HG02571 (cell line): ENCODE results near the gene PRR5.
A peak's percentile ranks its signal among the peaks of the same experiment; 100 is the strongest.
"Not testable (repeated sequence)": the region's sequence is repeated elsewhere in the genome, so short reads cannot be mapped to it uniquely, and the experiment has no call there.

Source experiments
- ATAC-seq: cut with Tn5 transposase; IDR thresholded peaks from one replicate; pipeline ENCODE4 v1.9.1; 2021; ENCODE audit warnings: mild to moderate bottlenecking, moderate library complexity; ENCODE audit not compliant: unreplicated experiment

PRR5 gene

GRCh38 chr22:44672632-44673031 is 29.4 kb upstream of the PRR5 start:
- no peak for ATAC-seq

GRCh38 chr22:44673406-44673805 is 28.6 kb upstream of the PRR5 start:
- ATAC-seq = no peak

DNA sequence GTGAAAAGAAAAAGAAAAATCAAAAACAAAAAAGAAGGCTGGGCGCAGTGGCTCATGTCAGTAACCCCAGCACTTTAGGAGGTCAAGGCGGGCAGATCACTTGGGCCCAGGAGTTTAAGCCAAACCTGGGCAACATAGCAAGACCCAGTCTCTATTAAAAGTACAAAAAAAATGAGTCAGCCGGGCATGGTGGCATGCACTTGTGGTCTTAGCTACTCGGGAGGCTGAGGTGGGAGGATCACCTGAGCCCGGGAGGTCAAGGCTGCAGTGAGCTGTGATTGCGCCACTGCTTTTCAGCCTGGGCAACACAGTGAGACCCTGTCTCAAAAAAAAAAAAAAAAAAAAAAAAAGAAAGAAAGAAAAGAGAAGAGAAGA is 26.0 kb upstream of the PRR5 start:
- ATAC-seq = not testable (repeated sequence)

- ATAC-seq = no peak
These were observed 25.3 kb upstream of the PRR5 start for GRCh38 chr22:44676441-44677352.

DNA sequence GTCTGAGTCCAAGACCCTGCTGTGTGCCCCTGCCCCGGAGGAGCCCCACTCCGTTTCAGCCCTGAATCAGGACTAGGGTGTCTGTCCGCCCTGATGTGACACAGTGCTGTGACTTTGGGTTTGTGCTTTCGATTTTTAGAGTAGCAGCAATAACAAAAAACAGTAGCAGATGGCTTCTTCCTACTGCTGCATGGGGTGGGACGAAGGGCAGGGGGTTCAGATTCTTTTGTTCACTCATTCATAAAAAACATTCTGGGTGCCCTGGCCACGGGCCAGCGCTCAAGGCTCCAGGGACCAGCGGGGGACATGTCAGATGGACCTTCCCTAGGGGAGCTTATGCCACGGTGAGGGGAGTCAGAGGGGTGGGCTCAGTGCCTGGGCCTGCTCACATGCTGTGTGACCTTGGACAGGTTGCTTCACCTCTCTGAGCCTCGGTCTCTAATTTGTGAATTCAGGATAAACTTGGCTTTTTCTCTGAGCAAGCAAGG is 24.6 kb upstream of the PRR5 start:
- ATAC-seq = no peak

GRCh38 chr22:44677871-44678555 is 24.0 kb upstream of the PRR5 start:
- no peak for ATAC-seq

DNA sequence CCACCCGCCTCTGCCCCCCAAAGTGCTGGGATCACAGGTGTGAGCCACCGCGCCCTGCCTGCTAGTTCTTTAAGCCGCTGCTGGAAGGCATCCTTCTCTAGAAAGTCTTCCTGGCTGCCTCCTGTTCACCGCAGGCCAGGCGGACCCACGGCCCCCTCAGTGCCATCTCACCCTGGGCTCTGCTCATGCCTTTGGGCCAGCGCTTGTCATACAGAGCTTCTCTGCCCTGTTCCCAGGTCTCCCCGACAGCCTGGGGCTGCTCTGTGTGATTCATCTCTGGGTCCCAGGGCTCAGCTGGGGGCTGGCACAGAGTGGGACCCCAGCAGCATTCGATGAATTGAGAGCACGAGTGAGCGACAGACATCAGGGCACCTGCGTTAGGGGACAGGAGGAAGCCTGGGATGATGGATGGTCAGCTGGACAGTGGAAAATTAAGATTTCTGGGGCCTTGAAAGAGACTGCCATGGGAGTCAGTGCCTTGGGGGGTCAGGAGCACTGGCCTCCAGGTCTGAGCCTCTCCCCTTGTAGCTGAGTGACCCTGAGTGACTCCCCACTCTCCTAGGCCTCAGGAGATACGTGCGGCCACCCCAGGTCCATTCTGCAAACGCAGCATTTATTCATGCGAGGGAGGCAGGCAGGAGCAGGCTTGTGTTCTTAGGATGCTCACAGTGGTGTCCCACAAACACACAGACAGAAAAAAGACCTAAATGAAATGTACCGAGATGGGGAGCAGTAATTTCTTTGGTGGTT is 23.3 kb upstream of the PRR5 start:
- no peak for ATAC-seq

DNA sequence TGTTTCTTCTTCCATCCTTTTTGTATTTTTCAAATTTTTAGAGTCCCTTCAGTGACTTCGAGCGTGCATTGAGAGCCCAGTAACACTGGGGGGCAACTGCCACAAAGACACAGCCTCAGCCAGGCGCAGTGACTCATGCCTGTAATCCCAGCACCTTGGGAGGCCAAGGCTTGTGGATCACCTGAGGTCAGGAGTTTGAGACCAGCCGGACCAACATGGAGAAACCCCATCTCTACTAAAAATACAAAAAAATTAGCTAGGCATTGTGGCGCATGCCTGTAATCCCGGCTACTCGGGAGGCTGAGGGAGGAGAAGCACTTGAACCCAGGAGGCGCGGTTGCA is 22.7 kb upstream of the PRR5 start:
- ATAC-seq = not testable (repeated sequence)

GRCh38 chr22:44680058-44680457 is 21.9 kb upstream of the PRR5 start:
- no peak for ATAC-seq

DNA sequence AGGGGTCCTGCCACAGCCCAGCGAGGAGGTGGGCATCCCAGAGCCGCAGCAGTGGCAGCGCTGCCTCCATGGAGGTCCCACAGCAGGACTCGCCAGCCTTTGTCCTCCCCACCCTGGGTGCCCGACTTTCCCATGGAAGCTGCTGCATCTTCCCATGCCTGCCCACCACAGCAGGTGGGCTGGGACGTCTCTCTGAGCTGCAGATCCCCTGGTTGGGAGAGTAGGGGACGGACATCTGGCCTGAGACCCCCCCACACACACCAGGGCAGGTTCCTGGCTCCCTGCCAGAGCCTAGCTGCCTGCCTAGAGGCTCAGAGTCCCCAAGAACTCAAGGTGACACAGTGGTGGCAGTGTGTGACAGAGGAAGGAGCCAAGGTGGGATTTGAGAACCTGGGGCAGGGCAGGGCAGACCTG is 21.5 kb upstream of the PRR5 start:
- ATAC-seq = no peak

GRCh38 chr22:44682556-44683168 is 19.3 kb upstream of the PRR5 start:
- no peak for ATAC-seq

DNA sequence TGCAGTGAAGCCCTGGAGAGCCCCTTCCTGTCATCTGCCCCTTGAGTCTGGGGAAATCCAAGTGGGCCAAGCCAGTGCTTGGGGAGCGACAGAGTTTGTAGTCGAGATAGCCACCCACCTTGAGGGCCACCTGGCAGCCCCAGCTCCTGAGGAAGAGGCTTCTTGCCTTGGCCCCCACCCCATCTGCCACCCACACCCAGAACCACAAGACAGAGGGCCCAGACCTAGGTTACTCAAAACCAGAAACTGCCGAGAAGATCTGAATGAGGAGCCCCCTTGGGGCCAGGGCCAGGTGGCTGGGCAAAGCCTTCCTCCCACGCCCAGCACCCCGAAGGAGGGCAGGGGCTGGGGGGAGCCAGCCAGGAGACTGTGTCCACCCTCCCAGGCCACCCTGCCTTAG is 18.8 kb upstream of the PRR5 start:
- peak; percentile 36 for ATAC-seq

DNA sequence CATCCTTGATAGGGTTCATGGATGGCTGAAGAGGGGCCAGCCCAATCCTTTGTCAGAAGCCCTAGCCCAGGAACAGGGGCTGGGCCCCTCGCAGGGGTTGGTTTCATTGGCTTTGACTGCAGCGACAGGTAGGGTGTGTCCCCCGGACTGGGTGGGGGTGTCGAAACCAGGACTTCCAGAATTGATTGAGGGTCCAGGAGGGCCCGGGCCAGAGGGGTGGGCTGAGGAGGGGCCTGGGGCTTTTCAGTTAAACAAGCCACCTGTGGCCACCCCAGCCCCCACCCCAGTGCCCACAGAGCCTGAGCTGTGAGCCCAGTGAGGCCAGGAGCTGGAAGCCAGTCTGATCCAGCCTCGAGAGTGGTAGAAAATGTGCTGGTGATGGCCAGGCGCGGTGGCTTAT is 18.1 kb upstream of the PRR5 start:
- no peak for ATAC-seq

DNA sequence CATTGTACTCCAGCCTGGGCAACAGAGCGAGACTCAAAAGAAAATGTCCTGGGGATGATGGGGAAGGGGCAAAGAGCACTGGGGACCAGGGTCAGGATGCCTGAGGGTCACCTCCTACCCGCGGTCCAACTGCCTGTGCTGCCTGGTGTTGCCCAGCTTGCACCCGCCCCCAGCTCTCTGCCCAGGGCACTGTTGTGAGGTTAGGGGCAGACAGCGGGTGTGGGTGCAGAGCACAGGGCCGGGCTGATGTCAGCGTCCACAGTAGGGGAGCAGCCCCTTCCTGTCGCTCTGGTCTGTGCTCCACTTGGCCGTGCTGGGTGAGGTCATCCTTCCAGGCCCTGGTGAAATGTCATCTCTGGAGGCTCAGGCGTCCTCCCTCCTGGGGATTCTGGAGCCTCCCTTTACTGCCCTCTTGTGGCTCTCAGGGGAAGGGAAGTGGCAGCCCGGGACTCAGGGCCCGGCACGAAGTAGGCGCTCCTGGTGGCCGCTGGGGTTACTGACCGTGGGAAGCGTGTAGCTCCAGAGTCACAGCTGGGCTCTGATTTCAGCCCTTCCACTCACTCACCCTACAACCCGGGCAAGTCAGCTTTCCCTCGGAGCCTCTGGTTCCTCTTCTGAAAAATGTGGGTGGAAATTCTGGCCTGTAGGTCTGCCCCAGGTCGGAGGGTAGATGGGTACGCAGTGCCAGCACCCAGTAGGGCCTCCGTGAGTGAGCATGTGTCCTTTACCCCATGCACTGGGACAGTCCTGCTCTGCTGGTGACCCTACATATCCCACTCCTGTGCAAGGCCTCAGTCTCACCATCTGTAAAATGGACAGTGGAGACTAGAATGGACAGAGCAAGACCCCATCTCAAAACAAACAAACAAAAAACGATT is 17.3 kb upstream of the PRR5 start:
- peak; percentile 46 for ATAC-seq

GRCh38 chr22:44685384-44686056 is 16.5 kb upstream of the PRR5 start:
- peak; percentile 37 for ATAC-seq

DNA sequence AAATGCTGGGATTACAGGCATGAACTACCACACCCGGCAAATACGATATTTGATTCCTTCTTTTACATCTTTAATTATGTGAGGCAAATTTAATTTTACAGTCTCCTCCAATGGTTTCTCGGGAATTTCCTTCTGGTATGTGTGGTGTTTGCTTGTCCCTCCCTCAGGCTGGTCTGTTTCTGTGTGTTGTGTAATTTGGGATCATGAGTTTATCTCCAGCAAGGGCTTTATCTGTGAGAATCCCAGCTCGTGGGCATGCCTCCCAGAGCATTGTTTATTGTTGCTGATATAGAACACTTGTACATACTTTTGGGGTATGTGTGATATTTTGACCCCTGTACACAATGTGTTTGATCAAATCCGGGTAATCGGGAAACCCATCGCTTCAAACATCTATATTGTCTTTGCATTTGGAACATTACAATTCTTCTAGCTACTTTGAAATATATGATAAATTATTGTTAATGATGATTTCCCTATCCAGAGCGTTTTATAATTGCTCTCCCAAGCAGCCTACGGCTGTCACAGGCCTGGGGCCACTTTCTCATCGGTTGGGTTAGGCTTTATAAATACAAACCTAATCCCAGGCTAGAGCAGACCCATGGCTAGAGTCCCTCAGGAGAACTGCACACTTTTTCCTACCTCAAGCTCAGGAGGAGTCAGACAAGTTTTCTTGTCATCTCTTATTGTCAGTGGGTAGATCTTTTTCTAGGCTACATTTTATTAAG is 15.0 kb upstream of the PRR5 start:
- no peak for ATAC-seq

- no peak for ATAC-seq
These were observed 12.8 kb upstream of the PRR5 start for GRCh38 chr22:44689173-44689572.

DNA sequence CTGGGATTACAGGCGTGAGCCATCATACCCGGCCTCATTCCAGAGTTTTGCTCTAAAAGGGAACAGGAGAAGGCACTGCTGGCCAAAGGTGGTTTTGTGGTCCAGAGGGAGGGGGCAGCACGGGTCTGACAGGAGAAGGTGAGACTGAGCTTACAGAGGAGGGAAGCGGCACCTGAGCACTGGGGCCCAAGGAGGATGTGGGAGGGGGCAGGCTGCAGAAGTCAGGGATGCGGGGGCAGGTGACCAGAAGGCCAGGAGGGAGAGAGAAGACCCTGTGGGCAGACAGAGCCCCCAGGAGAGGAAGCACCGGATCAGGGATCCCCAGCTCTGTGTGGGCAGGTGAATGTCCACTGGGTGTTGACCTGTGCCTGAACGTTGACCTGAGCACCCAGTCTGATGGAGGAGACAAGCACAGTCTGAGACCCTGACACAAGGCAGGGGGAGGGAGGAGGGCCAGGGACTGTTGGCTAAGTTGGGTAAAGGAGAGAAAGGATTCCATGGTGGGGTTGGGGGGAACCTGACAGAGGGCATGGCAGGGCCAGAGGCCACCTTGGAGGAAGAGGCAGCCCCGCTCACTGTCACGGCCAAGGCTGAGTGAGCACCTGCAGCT is 12.0 kb upstream of the PRR5 start:
- no peak for ATAC-seq
